ENCODE data around the gene SURF4.

GRCh38 chr9:133366435-133366834, 9.4 kb downstream of the SURF4 start:
- TF ChIP-seq JUND (IDR thresholded peaks at IDR 0.05) (no peak), ZNF274 (IDR thresholded peaks at IDR 0.05; ENCODE audit: low read depth, low read length) (no peak), ZBTB33 (IDR thresholded peaks at IDR 0.05; ENCODE audit: extremely low read depth, insufficient replicate concordance, low read length) (no peak)

Data from HCT116 (cell line).